Erythroblast (primary cell): ENCODE results near the gene CTAGE6.

Experiments used
- GATA1 ChIP-seq: IDR thresholded peaks from 2 replicates; pipeline ENCODE4 v1.6.1; 2011; ENCODE audit warnings: low read depth, mild to moderate bottlenecking, control low read depth, low read length, moderate library complexity
- POLR2A ChIP-seq: IDR thresholded peaks from 2 replicates; pipeline ENCODE4 v1.6.1; 2011; ENCODE audit warnings: mild to moderate bottlenecking, low read length

GRCh38 chr7:143728333-143728862, 29.1 kb downstream of the CTAGE6 start:
- TF ChIP-seq POLR2A (no peak), GATA1 (no peak)
